Measurements from ENCODE around the gene SELENOK.

The SELENOK gene

DNA sequence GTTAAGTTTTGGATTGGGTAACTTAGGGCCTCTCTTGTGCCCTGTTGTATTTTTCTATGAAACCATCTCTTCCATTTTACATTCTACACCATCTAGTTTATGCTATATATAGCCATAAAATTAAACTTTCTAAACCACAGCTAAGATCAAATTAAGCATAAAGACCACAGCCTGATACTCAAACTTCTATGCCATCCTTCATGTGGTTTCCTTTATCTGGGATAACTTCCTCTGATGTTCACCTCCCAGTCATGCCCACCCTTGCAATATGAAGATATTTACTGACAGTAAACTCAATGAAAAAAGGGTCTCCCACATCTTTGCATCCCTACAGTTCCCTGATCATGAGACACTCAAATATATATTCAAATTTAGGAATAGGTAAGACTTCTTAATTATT, 4.2 kb downstream of the SELENOK start:
- peaks cover 4% of the 10 kb centered on the region; the same call in 1 of the 2 replicates for H3K36me3 ChIP-seq (ENCODE audit: insufficient read depth, low read length)
- no peak overlapping the region for H2AFZ ChIP-seq (ENCODE audit: low read length)
- H3K27me3 ChIP-seq (ENCODE audit: insufficient read depth, low read length, poor library complexity, severe bottlenecking): peaks cover 14% of the 10 kb centered on the region
- H3K4me2 ChIP-seq (ENCODE audit: low read depth, low read length, poor library complexity, severe bottlenecking): peak overlapping the region; percentile 25
- no peaks in the 10 kb centered on the region for H3K9me2 ChIP-seq (replicated peaks; ENCODE audit: low read depth, low read length)
- no peak overlapping the region for H3K9ac ChIP-seq (ENCODE audit: low read depth, low read length, poor library complexity, severe bottlenecking)
- H3K9me3 ChIP-seq (ENCODE audit: insufficient read depth, low read depth, low read length): no peaks in the 10 kb centered on the region
- no peaks in the 10 kb centered on the region for H3F3A ChIP-seq (ENCODE audit: low read depth)
- no peak for TF ChIP-seq CTCF (conservative IDR thresholded peaks at IDR 0.05; ENCODE audit: low read length)
- TF ChIP-seq EZH2phosphoT487 (IDR thresholded peaks at IDR 0.05; ENCODE audit: borderline replicate concordance): no peak
- no peak overlapping the region for H3K4me3 ChIP-seq (ENCODE audit: low read length, poor library complexity, severe bottlenecking)
- H4K20me1 ChIP-seq (ENCODE audit: insufficient read depth, low read length, poor library complexity, severe bottlenecking): peaks cover 7% of the 10 kb centered on the region
- H3K79me2 ChIP-seq (ENCODE audit: insufficient read depth, low read length): peaks cover 13% of the 10 kb centered on the region; the same call in 1 of the 2 replicates
- H3K4me1 ChIP-seq (ENCODE audit: insufficient read depth, low read length, poor library complexity, severe bottlenecking): peaks cover 20% of the 10 kb centered on the region

- Histone ChIP-seq H3F3A (ENCODE audit: low read depth) (no peaks in the 10 kb centered on the region), H2AFZ (ENCODE audit: low read length) (no peak overlapping the region), H3K36me3 (ENCODE audit: insufficient read depth, low read length) (peaks cover 4% of the 10 kb centered on the region; the same call in 1 of the 2 replicates), H3K79me2 (ENCODE audit: insufficient read depth, low read length) (peaks cover 14% of the 10 kb centered on the region), H3K4me3 (ENCODE audit: low read length, poor library complexity, severe bottlenecking) (no peak overlapping the region), H3K27me3 (ENCODE audit: insufficient read depth, low read length, poor library complexity, severe bottlenecking) (peaks cover 13% of the 10 kb centered on the region), H4K20me1 (ENCODE audit: insufficient read depth, low read length, poor library complexity, severe bottlenecking) (peaks cover 15% of the 10 kb centered on the region), H3K9me3 (ENCODE audit: insufficient read depth, low read depth, low read length) (no peaks in the 10 kb centered on the region), H3K4me2 (ENCODE audit: low read depth, low read length, poor library complexity, severe bottlenecking) (no peak overlapping the region), H3K9me2 (replicated peaks; ENCODE audit: low read depth, low read length) (no peaks in the 10 kb centered on the region), H3K4me1 (ENCODE audit: insufficient read depth, low read length, poor library complexity, severe bottlenecking) (peaks cover 30% of the 10 kb centered on the region), H3K9ac (ENCODE audit: low read depth, low read length, poor library complexity, severe bottlenecking) (no peak overlapping the region)
- TF ChIP-seq EZH2phosphoT487 (IDR thresholded peaks at IDR 0.05; ENCODE audit: borderline replicate concordance) (no peak), CTCF (conservative IDR thresholded peaks at IDR 0.05; ENCODE audit: low read length) (no peak)
These were observed 6.4 kb downstream of the SELENOK start for GRCh38 chr3:53885239-53885638.

- Histone ChIP-seq H3K4me2 (ENCODE audit: low read depth, low read length, poor library complexity, severe bottlenecking) (no peak overlapping the region), H3K9me2 (replicated peaks; ENCODE audit: low read depth, low read length) (no peaks in the 10 kb centered on the region), H3K4me1 (ENCODE audit: insufficient read depth, low read length, poor library complexity, severe bottlenecking) (peaks cover 32% of the 10 kb centered on the region), H3K9me3 (ENCODE audit: insufficient read depth, low read depth, low read length) (no peaks in the 10 kb centered on the region), H3K36me3 (ENCODE audit: insufficient read depth, low read length) (peaks cover 7% of the 10 kb centered on the region; the same call in 1 of the 2 replicates), H3K27me3 (ENCODE audit: insufficient read depth, low read length, poor library complexity, severe bottlenecking) (peaks cover 13% of the 10 kb centered on the region), H3F3A (ENCODE audit: low read depth) (no peaks in the 10 kb centered on the region), H4K20me1 (ENCODE audit: insufficient read depth, low read length, poor library complexity, severe bottlenecking) (peaks cover 20% of the 10 kb centered on the region), H3K79me2 (ENCODE audit: insufficient read depth, low read length) (peaks cover 20% of the 10 kb centered on the region), H3K4me3 (ENCODE audit: low read length, poor library complexity, severe bottlenecking) (no peak overlapping the region), H2AFZ (ENCODE audit: low read length) (no peak overlapping the region), H3K9ac (ENCODE audit: low read depth, low read length, poor library complexity, severe bottlenecking) (no peak overlapping the region)
- TF ChIP-seq EZH2phosphoT487 (IDR thresholded peaks at IDR 0.05; ENCODE audit: borderline replicate concordance) (no peak), CTCF (conservative IDR thresholded peaks at IDR 0.05; ENCODE audit: low read length) (no peak)
These were observed 7.0 kb downstream of the SELENOK start for GRCh38 chr3:53884623-53885022.
